K562 (cell line): ENCODE results near the gene MRPL41.

Experiments
- CREM ChIP-seq: IDR thresholded peaks from 2 replicates; pipeline ENCODE4 v1.6.1; 2014; ENCODE audit warnings: antibody characterized with exemption, low read depth
- MEF2A ChIP-seq: IDR thresholded peaks from 2 replicates; pipeline ENCODE4 v1.6.1; 2011; ENCODE audit warnings: low read depth, mild to moderate bottlenecking, low read length, moderate library complexity; ENCODE audit not compliant: control insufficient read depth
- MXD1 ChIP-seq: fragments of 250-450 bp; sonication (Bioruptor Pico); IDR thresholded peaks from 2 replicates; pipeline ENCODE4 v1.8.0; 2021; ENCODE audit warnings: borderline replicate concordance, mild to moderate bottlenecking, moderate library complexity; ENCODE audit not compliant: poor library complexity, severe bottlenecking
- RBM39 ChIP-seq: fragments of 200-400 bp; formaldehyde crosslinking; optimal IDR thresholded peaks from 2 replicates; pipeline ENCODE3; 2018; ENCODE audit warnings: low read depth, low read length
- TAF9B ChIP-seq: fragments of 450-650 bp; IDR thresholded peaks from 2 replicates; pipeline ENCODE4 v1.6.1; 2018; ENCODE audit warnings: mild to moderate bottlenecking; ENCODE audit not compliant: partially characterized antibody
- ZBTB7A ChIP-seq: IDR thresholded peaks from 2 replicates; pipeline ENCODE4 v1.6.1; 2011; ENCODE audit warnings: low read depth, mild to moderate bottlenecking, low read length, moderate library complexity, borderline replicate concordance; ENCODE audit not compliant: control insufficient read depth
- ZNF24 ChIP-seq: fragments of 450-650 bp; IDR thresholded peaks from 2 replicates; pipeline ENCODE4 v1.6.1; 2016
- ZNF518B ChIP-seq: fragments of 250-450 bp; sonication (Bioruptor Pico); IDR thresholded peaks from 2 replicates; pipeline ENCODE4 v1.5.0; 2021; ENCODE audit warnings: mild to moderate bottlenecking, moderate library complexity
- TF ChIP-seq, protein P1 (sequence below), 3 experiments: IDR thresholded peaks in 2 of 3; conservative IDR thresholded peaks in 1 of 3; 2 replicates each; pipeline ENCODE4 v1.5.1; 2011 to 2012; ENCODE audit warnings: low read length in 3 of 3, mild to moderate bottlenecking in 3 of 3, control low read depth in 2 of 3, improper control_type of control experiment in 1 of 3, inconsistent platforms in 1 of 3, low read depth in 1 of 3, mixed read lengths in 1 of 3, moderate library complexity in 1 of 3; ENCODE audit not compliant: insufficient read depth in 2 of 3

DNA sequence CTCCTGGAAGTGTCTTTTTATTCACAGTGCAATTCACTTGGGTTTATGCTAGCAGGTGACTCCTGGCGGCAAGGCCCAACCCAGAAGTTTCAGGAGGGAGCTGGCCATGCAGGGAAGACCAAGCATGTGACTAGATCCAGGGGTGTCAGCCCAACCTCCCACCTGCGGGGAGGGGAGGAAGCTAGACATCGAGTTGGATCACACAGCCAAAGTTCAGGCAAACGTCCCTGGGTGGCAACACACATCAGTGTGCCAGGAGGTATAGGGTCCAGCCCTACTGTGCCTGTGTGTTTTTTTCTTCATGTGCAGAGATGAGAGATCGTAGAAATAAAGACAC lies 26.7 kb upstream of the MRPL41 start:
- TF ChIP-seq, protein P1, sequence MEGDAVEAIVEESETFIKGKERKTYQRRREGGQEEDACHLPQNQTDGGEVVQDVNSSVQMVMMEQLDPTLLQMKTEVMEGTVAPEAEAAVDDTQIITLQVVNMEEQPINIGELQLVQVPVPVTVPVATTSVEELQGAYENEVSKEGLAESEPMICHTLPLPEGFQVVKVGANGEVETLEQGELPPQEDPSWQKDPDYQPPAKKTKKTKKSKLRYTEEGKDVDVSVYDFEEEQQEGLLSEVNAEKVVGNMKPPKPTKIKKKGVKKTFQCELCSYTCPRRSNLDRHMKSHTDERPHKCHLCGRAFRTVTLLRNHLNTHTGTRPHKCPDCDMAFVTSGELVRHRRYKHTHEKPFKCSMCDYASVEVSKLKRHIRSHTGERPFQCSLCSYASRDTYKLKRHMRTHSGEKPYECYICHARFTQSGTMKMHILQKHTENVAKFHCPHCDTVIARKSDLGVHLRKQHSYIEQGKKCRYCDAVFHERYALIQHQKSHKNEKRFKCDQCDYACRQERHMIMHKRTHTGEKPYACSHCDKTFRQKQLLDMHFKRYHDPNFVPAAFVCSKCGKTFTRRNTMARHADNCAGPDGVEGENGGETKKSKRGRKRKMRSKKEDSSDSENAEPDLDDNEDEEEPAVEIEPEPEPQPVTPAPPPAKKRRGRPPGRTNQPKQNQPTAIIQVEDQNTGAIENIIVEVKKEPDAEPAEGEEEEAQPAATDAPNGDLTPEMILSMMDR (IDR thresholded peaks at IDR 0.05 in 2 of 3, conservative IDR thresholded peaks at IDR 0.05 in 1 of 3; ENCODE audit: insufficient read depth in 2 of 3, low read depth in 1 of 3, low read length in 3 of 3), result no peak
- TF ChIP-seq ZBTB7A, result no peak
- TF ChIP-seq CREM, result no peak
- no peak for TF ChIP-seq RBM39
- TF ChIP-seq MEF2A, result no peak
- TF ChIP-seq ZNF24, result no peak
- TF ChIP-seq TAF9B, result no peak
- no peak for TF ChIP-seq ZNF518B (CRISPR knock-in tag)
- TF ChIP-seq MXD1, result no peak
